HepG2 (cell line): ENCODE data around the gene CDKN2A.

Experiments
- ETS1 ChIP-seq: sonication (generic); formaldehyde crosslinking; IDR thresholded peaks from 2 replicates; pipeline ENCODE4 v1.4.0; 2020; ENCODE audit warnings: missing genetic modification reagents
- EZH2 ChIP-seq: conservative IDR thresholded peaks from 2 replicates; pipeline ENCODE4 v1.6.1; 2012; ENCODE audit warnings: mild to moderate bottlenecking, low read depth, low read length, moderate library complexity
- FOXO1 ChIP-seq: sonication (generic); formaldehyde crosslinking; IDR thresholded peaks from 2 replicates; pipeline ENCODE4 v1.4.0; 2020; ENCODE audit warnings: missing genetic modification reagents
- NR1H2 ChIP-seq: sonication (generic); formaldehyde crosslinking; IDR thresholded peaks from 2 replicates; pipeline ENCODE4 v1.8.1; 2022; ENCODE audit warnings: low read depth, missing genetic modification reagents, borderline replicate concordance
- POLR2A ChIP-seq, 2 experiments: IDR thresholded peaks; 2 replicates each; pipeline ENCODE4 v1.6.1; 2011; ENCODE audit warnings: low read depth in 2 of 2, low read length in 2 of 2, mild to moderate bottlenecking in 1 of 2, moderate library complexity in 1 of 2; ENCODE audit not compliant: insufficient read depth in 1 of 2
- TP53 ChIP-seq: sonication (generic); formaldehyde crosslinking; conservative IDR thresholded peaks from 2 replicates; pipeline ENCODE4 v1.4.0; 2020; ENCODE audit warnings: missing genetic modification reagents
- ZFP41 ChIP-seq: sonication (generic); formaldehyde crosslinking; IDR thresholded peaks from 2 replicates; pipeline ENCODE4 v1.4.0; 2020; ENCODE audit warnings: mild to moderate bottlenecking, missing genetic modification reagents, borderline replicate concordance
- ZKSCAN8 ChIP-seq: IDR thresholded peaks from 2 replicates; pipeline ENCODE4 v1.6.1; 2016; ENCODE audit warnings: borderline replicate concordance, missing genetic modification reagents, missing compliant biosample characterization
- ZXDC ChIP-seq: sonication (generic); formaldehyde crosslinking; IDR thresholded peaks from 2 replicates; pipeline ENCODE4 v1.5.0; 2020; ENCODE audit warnings: mild to moderate bottlenecking, missing genetic modification reagents

GRCh38 chr9:21972361-21972760 lies 21.8 kb downstream of the CDKN2A start:
- TF ChIP-seq ETS1, result no peak
- no peak for TF ChIP-seq POLR2A (IDR thresholded peaks at IDR 0.05; ENCODE audit: insufficient read depth in 1 of 2, low read depth in 2 of 2, low read length in 2 of 2)
- no peak for TF ChIP-seq ZKSCAN8
- TF ChIP-seq FOXO1 (CRISPR knock-in tag), result no peak
- TF ChIP-seq ZXDC (CRISPR knock-in tag), result no peak
- no peak for TF ChIP-seq ZFP41
- no peak for TF ChIP-seq NR1H2 (CRISPR knock-in tag)
- no peak for TF ChIP-seq EZH2
- no peak for TF ChIP-seq TP53 (CRISPR knock-in tag)
